ENCODE data around the gene CUL9. TPM values are rescaled to one million over a fixed set of nuclear protein-coding genes. Genes with fewer than 3 reads are reported as not detected.

The CUL9 gene
- total and polyA plus RNA-seq, 8 donors, result 35.9 to 55.1 (median 41.0) TPM

DNA sequence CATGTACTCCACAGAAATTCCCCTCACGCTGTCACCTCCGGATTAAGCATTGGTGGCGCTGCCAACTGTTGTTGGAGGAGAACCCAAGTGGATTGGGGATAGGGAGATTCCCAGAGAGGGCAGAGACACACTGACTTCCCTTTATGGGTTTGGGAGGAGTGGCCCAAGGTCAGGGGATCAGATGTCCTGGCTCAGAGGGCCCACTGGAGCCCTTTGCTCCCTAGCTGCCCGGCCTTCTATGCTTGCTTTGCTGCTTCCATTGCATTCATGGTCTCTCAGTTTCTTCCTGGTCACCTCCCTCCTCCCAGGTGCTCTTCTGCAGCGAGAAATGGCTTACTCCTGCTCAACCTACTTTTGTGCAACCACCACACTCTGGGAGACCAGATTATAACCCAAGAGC is 14.3 kb downstream of the CUL9 start:
- no peak for ATAC-seq
- no peak for TF ChIP-seq CTCF (IDR thresholded peaks at IDR 0.05)
- intact Hi-C loops (cut with DNase I), result no loop called here
- Histone ChIP-seq H3K9me3 (no peaks in the 10 kb centered on the region), H3K36me3 (peaks cover 0 to 95% of the 10 kb centered on the region in 2 donors), H3K27ac (no peak overlapping the region), H3K4me1 (no peaks in the 10 kb centered on the region), H3K4me3 (no peak overlapping the region), H3K27me3 (no peaks in the 10 kb centered on the region)
- DNase-seq, result no peak

GRCh38 chr6:43199912-43200311 is 17.9 kb downstream of the CUL9 start:
- TF ChIP-seq CTCF (IDR thresholded peaks at IDR 0.05), result no peak
- H3K27ac ChIP-seq, result no peak overlapping the region
- ATAC-seq (no peak), DNase-seq (no peak)
- no peaks in the 10 kb centered on the region for H3K4me1 ChIP-seq
- H3K9me3 ChIP-seq, result no peaks in the 10 kb centered on the region
- no peaks in the 10 kb centered on the region for H3K27me3 ChIP-seq
- peaks cover 0 to 90% of the 10 kb centered on the region in 2 donors for H3K36me3 ChIP-seq
- intact Hi-C loops (cut with DNase I), result no loop called here
- no peak overlapping the region for H3K4me3 ChIP-seq

DNA sequence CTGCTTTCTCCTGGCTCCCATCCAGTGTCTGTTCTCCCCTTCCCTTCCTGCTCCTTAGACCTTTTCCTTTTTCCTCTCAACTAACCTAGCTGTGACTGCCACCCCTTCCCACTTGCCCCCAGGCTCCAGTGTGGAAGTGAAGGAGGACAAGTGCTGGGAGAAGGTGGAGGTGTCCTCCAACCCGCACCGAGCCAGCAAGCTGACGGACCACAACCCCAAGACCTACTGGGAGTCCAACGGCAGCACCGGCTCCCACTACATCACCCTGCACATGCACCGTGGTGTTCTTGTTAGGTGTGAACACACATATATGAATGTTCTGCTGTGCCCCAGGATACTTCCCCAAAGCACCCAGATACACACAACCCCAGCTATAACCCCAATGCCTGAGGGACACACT is 18.5 kb downstream of the CUL9 start:
- intact Hi-C loops (cut with DNase I), result no loop called here
- Histone ChIP-seq H3K36me3 (peaks cover 0 to 89% of the 10 kb centered on the region in 2 donors), H3K4me1 (no peaks in the 10 kb centered on the region), H3K4me3 (no peak overlapping the region), H3K27me3 (no peaks in the 10 kb centered on the region), H3K27ac (no peak overlapping the region), H3K9me3 (no peaks in the 10 kb centered on the region)
- TF ChIP-seq CTCF (IDR thresholded peaks at IDR 0.05), result no peak
- no peak for ATAC-seq
- DNase-seq, result peak in 1 of 4 donors; percentile 10

GRCh38 chr6:43202451-43202850 is 20.5 kb downstream of the CUL9 start:
- Histone ChIP-seq H3K4me1 (no peaks in the 10 kb centered on the region), H3K27ac (no peak overlapping the region), H3K27me3 (no peaks in the 10 kb centered on the region), H3K36me3 (peaks cover 0 to 80% of the 10 kb centered on the region in 2 donors), H3K4me3 (no peak overlapping the region), H3K9me3 (no peaks in the 10 kb centered on the region)
- no peak for TF ChIP-seq CTCF (IDR thresholded peaks at IDR 0.05)
- DNase-seq (peak in 1 of 4 donors; percentile 22), ATAC-seq (no peak)
- intact Hi-C loops (cut with DNase I), result no loop called here

DNA sequence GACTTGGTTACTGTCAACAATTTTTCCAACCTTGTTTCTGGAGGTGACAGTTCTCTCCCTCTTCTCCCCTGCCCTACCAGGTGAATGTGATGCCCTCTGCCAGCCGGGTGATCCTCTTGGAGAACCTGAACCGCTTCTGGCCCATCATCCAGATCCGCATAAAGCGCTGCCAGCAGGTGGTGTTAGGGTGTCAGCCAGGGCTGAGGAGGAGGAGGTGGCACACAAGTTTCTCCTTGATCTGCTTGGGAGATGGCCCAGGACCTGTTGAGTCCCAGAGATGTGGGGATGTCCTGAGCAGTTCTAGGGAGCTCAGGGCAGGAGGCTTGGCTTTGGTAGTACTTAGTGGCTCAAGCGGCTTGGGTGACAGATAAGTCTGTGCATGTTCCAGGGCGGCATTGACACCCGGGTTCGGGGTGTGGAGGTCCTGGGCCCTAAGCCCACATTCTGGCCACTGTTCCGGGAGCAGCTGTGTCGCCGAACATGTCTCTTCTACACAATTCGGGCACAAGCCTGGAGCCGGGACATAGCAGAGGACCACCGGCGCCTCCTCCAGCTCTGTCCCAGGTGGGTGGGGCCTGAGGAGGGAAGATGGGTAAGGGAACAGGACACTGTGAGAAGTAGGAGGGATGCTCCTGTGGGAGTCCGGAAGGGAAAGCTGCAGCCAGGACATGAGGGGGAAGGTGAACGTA is 21.2 kb downstream of the CUL9 start:
- Histone ChIP-seq H3K27me3 (no peaks in the 10 kb centered on the region), H3K27ac (no peak overlapping the region), H3K36me3 (peaks cover 0 to 74% of the 10 kb centered on the region in 2 donors), H3K9me3 (no peaks in the 10 kb centered on the region), H3K4me3 (no peak overlapping the region), H3K4me1 (no peaks in the 10 kb centered on the region)
- no peak for ATAC-seq
- DNase-seq, result peak in 1 of 4 donors; percentile 15
- TF ChIP-seq CTCF (IDR thresholded peaks at IDR 0.05), result no peak
- intact Hi-C loops (cut with DNase I), result no loop called here
